ENCODE data around the gene WSB2. TPM values are rescaled to one million over a fixed set of nuclear protein-coding genes. Genes with fewer than 3 reads are reported as not detected.
A peak's percentile ranks its signal among the peaks of the same experiment; 100 is the strongest.

WSB2 gene
- total and polyA plus RNA-seq, 9 of the 15 experiments (the other 6 are each of a cell fraction or from before 2014, with no cell fraction given) = 31.4 to 77.6 (median 52.6) TPM

- TF ChIP-seq MEIS2 (IDR thresholded peaks at IDR 0.05; ENCODE audit: partially characterized antibody) (no peak), ESRRB (CRISPR knock-in tag; IDR thresholded peaks at IDR 0.05; ENCODE audit: borderline replicate concordance) (no peak), KAT7 (CRISPR knock-in tag; IDR thresholded peaks at IDR 0.05; ENCODE audit: borderline replicate concordance) (no peak), KLF6 (CRISPR knock-in tag; IDR thresholded peaks at IDR 0.05; ENCODE audit: borderline replicate concordance) (no peak), NFIC (IDR thresholded peaks at IDR 0.05) (no peak), EP300 (IDR thresholded peaks at IDR 0.05; ENCODE audit: low read length) (peak; percentile 33; the same call in 1 of the 2 replicates), ATF3 (IDR thresholded peaks at IDR 0.05) (peak; percentile 94), ATF3 (CRISPR knock-in tag; conservative IDR thresholded peaks at IDR 0.05) (no peak), ZSCAN32 (CRISPR knock-in tag; IDR thresholded peaks at IDR 0.05) (peak; percentile 68; the same call in 1 of the 2 replicates), ZBTB11 (CRISPR knock-in tag; IDR thresholded peaks at IDR 0.05) (no peak), ARID4B (CRISPR knock-in tag; IDR thresholded peaks at IDR 0.05) (no peak), E2F4 (CRISPR knock-in tag; IDR thresholded peaks at IDR 0.05; ENCODE audit: low read depth) (no peak), CHCHD3 (CRISPR knock-in tag; IDR thresholded peaks at IDR 0.05) (no peak), NFYB (IDR thresholded peaks at IDR 0.05; ENCODE audit: extremely low read depth, insufficient read length) (no peak), ATF7 (IDR thresholded peaks at IDR 0.05) (peak; percentile 58; the same call in 1 of the 2 replicates), TCFL5 (CRISPR knock-in tag; conservative IDR thresholded peaks at IDR 0.05) (no peak)
These were observed 2.8 kb upstream of the WSB2 start (continued) for GRCh38 chr12:118063576-118064391.

Data from K562 (cell line).